ENCODE data around the gene PTPN12.
"Not testable (repeated sequence)": the region's sequence is repeated elsewhere in the genome, so short reads cannot be mapped to it uniquely, and the experiment has no call there.

Gene PTPN12

GRCh38 chr7:77537136-77537777, at the start of gene PTPN12:
PTPN12 (plus strand) TSS chr7:77537295; CDS start chr7:77537547, 252 bp downstream.
- DNase-seq (ENCODE audit: low read depth): no peak

- DNase-seq (ENCODE audit: low read depth): no peak
Measured at GRCh38 chr7:77488986-77489385, 48.1 kb upstream of the PTPN12 start.

- DNase-seq (ENCODE audit: low read depth): no peak
Measured at GRCh38 chr7:77497079-77497478, 40.0 kb upstream of the PTPN12 start.

- no peak for DNase-seq (ENCODE audit: low read depth)
Measured at GRCh38 chr7:77498659-77499379, 38.3 kb upstream of the PTPN12 start.

GRCh38 chr7:77501192-77501515, 35.9 kb upstream of the PTPN12 start:
- DNase-seq (ENCODE audit: low read depth): no peak

GRCh38 chr7:77504951-77505350, 32.1 kb upstream of the PTPN12 start:
- no peak for DNase-seq (ENCODE audit: low read depth)

GRCh38 chr7:77506899-77507298, 30.2 kb upstream of the PTPN12 start:
- no peak for DNase-seq (ENCODE audit: low read depth)

GRCh38 chr7:77513002-77513670, 24.0 kb upstream of the PTPN12 start:
- DNase-seq (ENCODE audit: low read depth): not testable (repeated sequence)

GRCh38 chr7:77516085-77516484, 21.0 kb upstream of the PTPN12 start:
- no peak for DNase-seq (ENCODE audit: low read depth)

- no peak for DNase-seq (ENCODE audit: low read depth)
Measured at GRCh38 chr7:77520261-77520660, 16.8 kb upstream of the PTPN12 start.

GRCh38 chr7:77521537-77521936, 15.6 kb upstream of the PTPN12 start:
- not testable (repeated sequence) for DNase-seq (ENCODE audit: low read depth)

GRCh38 chr7:77524731-77525130, 12.4 kb upstream of the PTPN12 start:
- DNase-seq (ENCODE audit: low read depth): no peak

GRCh38 chr7:77525231-77525630, 11.9 kb upstream of the PTPN12 start:
- peak; percentile 70 for DNase-seq (ENCODE audit: low read depth)

GRCh38 chr7:77528368-77528767, 8.7 kb upstream of the PTPN12 start:
- no peak for DNase-seq (ENCODE audit: low read depth)

GRCh38 chr7:77529279-77529678, 7.8 kb upstream of the PTPN12 start:
- DNase-seq (ENCODE audit: low read depth): no peak

GRCh38 chr7:77531038-77531437, 6.1 kb upstream of the PTPN12 start:
- DNase-seq (ENCODE audit: low read depth): no peak

GRCh38 chr7:77532247-77532646, 4.8 kb upstream of the PTPN12 start:
- DNase-seq (ENCODE audit: low read depth): no peak

GRCh38 chr7:77532732-77533131, 4.4 kb upstream of the PTPN12 start:
- DNase-seq (ENCODE audit: low read depth): not testable (repeated sequence)

- DNase-seq (ENCODE audit: low read depth): not testable (repeated sequence)
Measured at GRCh38 chr7:77534046-77534445, 3.0 kb upstream of the PTPN12 start.

GRCh38 chr7:77536017-77536412, 1.1 kb upstream of the PTPN12 start:
- no peak for DNase-seq (ENCODE audit: low read depth)

- peak; percentile 97 for DNase-seq (ENCODE audit: low read depth)
Measured at GRCh38 chr7:77536413-77537135, 521 bp upstream of the PTPN12 start.

- DNase-seq (ENCODE audit: low read depth): peak; percentile 50
Measured at GRCh38 chr7:77537778-77538280, 734 bp downstream of the PTPN12 start.
